PC-9 (cell line): ENCODE measurements around the gene SORCS2. TPM values are rescaled to one million over a fixed set of nuclear protein-coding genes. Genes with fewer than 3 reads are reported as not detected.

Source experiments
- BruUV-seq: library from RNA; stranded (reverse); fragments of 400-500 nt; replicated peaks from 2 replicates; lab custom pipeline; 2021; lab: Mats Ljungman, UMichigan
- CTCF ChIA-PET: fragments of 300-600 bp; sonication (Branson Sonifier 250); formaldehyde crosslinking; loops from one replicate; lab custom pipeline; 2022; ENCODE audit warnings: antibody characterized with exemption; lab: Charles Lee
- POLR2A ChIA-PET: fragments of 300-600 bp; sonication (Branson Sonifier 250); formaldehyde crosslinking; loops from one replicate; lab custom pipeline; 2022; ENCODE audit warnings: antibody characterized with exemption; ENCODE audit not compliant: unreplicated experiment; lab: Charles Lee
- DNase-seq, 2 experiments: peaks; one replicate each; pipeline versions ENCODE4 v3.0.0 to v3.0.0-alpha.2; 2015 to 2022; ENCODE audit warnings: mixed read lengths in 1 of 2
- H2AFZ ChIP-seq: fragments of 200-600 bp; sonication (generic); 2 replicates; pipeline ENCODE4 v1.8.1; 2017; ENCODE audit warnings: antibody characterized with exemption
- H3F3A ChIP-seq: fragments of 200-600 bp; sonication (generic); 2 replicates; pipeline ENCODE4 v1.8.1; 2017; ENCODE audit warnings: antibody characterized with exemption, mild to moderate bottlenecking, low read depth; ENCODE audit not compliant: insufficient read depth
- H3K27ac ChIP-seq: fragments of 200-600 bp; sonication (generic); 2 replicates; pipeline ENCODE4 v1.6.1; 2016; ENCODE audit warnings: mixed run types
- H3K27me3 ChIP-seq: fragments of 200-600 bp; sonication (generic); 2 replicates; pipeline ENCODE4 v1.6.1; 2016; ENCODE audit warnings: low read depth, mixed run types; ENCODE audit not compliant: insufficient read depth
- H3K36me3 ChIP-seq: fragments of 200-600 bp; sonication (generic); 2 replicates; pipeline ENCODE4 v1.6.1; 2016; ENCODE audit warnings: low read depth, mixed run types
- H3K4me1 ChIP-seq: fragments of 200-600 bp; sonication (generic); replicated peaks from 2 replicates; pipeline ENCODE4 v1.6.1; 2016; ENCODE audit warnings: mixed run types; ENCODE audit not compliant: insufficient read depth
- H3K4me2 ChIP-seq: fragments of 200-600 bp; sonication (generic); 2 replicates; pipeline ENCODE4 v1.6.1; 2017; ENCODE audit warnings: mixed run types
- H3K4me3 ChIP-seq: fragments of 200-600 bp; sonication (generic); 2 replicates; pipeline ENCODE4 v1.6.1; 2016; ENCODE audit warnings: mixed run types
- H3K79me2 ChIP-seq: fragments of 200-600 bp; sonication (generic); 2 replicates; pipeline ENCODE4 v1.6.1; 2017; ENCODE audit warnings: low read depth, mixed run types
- H3K9me2 ChIP-seq: fragments of 200-600 bp; sonication (generic); 2 replicates; pipeline ENCODE4 v1.8.1; 2017; ENCODE audit warnings: mild to moderate bottlenecking; ENCODE audit not compliant: insufficient read depth
- H3K9me3 ChIP-seq: fragments of 200-600 bp; sonication (generic); 2 replicates; pipeline ENCODE4 v1.8.1; 2016; ENCODE audit warnings: low read depth; ENCODE audit not compliant: insufficient read depth
- H4K20me1 ChIP-seq: fragments of 200-600 bp; sonication (generic); 2 replicates; pipeline ENCODE4 v1.8.1; 2017; ENCODE audit not compliant: insufficient read depth
- CTCF ChIP-seq: fragments of 200-600 bp; sonication (generic); conservative IDR thresholded peaks from 2 replicates; pipeline ENCODE4 v1.6.1; 2017; ENCODE audit warnings: mixed run types, antibody characterized with exemption, mild to moderate bottlenecking, moderate library complexity
- EZH2 ChIP-seq: fragments of 200-600 bp; sonication (generic); IDR thresholded peaks from 2 replicates; pipeline ENCODE4 v1.8.0; 2017; ENCODE audit warnings: antibody characterized with exemption, low read depth
- intact Hi-C: fragments of 100-400 bp; cut with micrococcal nuclease; formaldehyde crosslinking; loops from one replicate; pipeline ENCODE4 v1.10.0; 2022; ENCODE audit not compliant: unreplicated experiment
- total RNA-seq: library from RNA; stranded (reverse); gene quantifications from 2 replicates; pipeline ENCODE4 v1.2.3, GENCODE V29; 2021

SORCS2 gene
- total RNA-seq, 1 experiment from 2014 or later: 25.8 TPM

- H3K36me3 ChIP-seq: no peaks in the 10 kb centered on the region
- ChIA-PET POLR2A (no interaction called here), CTCF (no interaction called here)
- no peak overlapping the region for H3K27ac ChIP-seq
- no peaks in the 10 kb centered on the region for H4K20me1 ChIP-seq
- BruUV-seq: no TSS peak
- H3K9me2 ChIP-seq: no peaks in the 10 kb centered on the region
- H2AFZ ChIP-seq: no peak overlapping the region
- intact Hi-C loops: no loop called here
- H3K79me2 ChIP-seq: no peaks in the 10 kb centered on the region
- no peaks in the 10 kb centered on the region for H3K4me1 ChIP-seq
- H3F3A ChIP-seq: no peaks in the 10 kb centered on the region
- TF ChIP-seq CTCF: no peak
- TF ChIP-seq EZH2: no peak
- no peak overlapping the region for H3K4me3 ChIP-seq
- H3K27me3 ChIP-seq: no peaks in the 10 kb centered on the region
- no peak overlapping the region for H3K4me2 ChIP-seq
- H3K9me3 ChIP-seq: no peaks in the 10 kb centered on the region
- DNase-seq: no peak
Observed at GRCh38 chr4:7625071-7625470, 432.7 kb downstream of the SORCS2 start.

DNA sequence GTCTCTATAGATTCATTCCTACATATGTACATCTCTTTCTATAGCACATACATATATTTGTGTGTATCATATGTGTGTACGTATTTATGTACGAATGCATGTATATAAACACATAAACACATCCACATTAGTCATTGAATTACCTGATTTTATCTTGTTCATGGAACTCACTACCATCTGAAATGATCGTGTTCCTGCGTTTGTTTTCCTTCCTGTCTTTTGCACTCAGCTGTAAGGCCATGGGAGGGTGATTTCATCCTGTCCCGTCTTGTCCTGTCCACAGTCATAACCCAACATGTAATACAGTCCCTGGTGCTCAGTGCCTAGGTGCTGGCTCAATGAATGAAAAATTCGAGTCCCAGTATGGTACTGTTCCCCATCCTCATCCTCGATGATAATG is 434.2 kb downstream of the SORCS2 start:
- no peaks in the 10 kb centered on the region for H3F3A ChIP-seq
- H3K4me2 ChIP-seq: no peak overlapping the region
- intact Hi-C loops: no loop called here
- POLR2A ChIA-PET: no interaction called here
- no peaks in the 10 kb centered on the region for H4K20me1 ChIP-seq
- no peaks in the 10 kb centered on the region for H3K79me2 ChIP-seq
- TF ChIP-seq CTCF (no peak), EZH2 (no peak)
- no peaks in the 10 kb centered on the region for H3K27me3 ChIP-seq
- no peak for DNase-seq
- H2AFZ ChIP-seq: no peak overlapping the region
- no peak overlapping the region for H3K27ac ChIP-seq
- no peaks in the 10 kb centered on the region for H3K9me3 ChIP-seq
- no TSS peak for BruUV-seq
- no peaks in the 10 kb centered on the region for H3K4me1 ChIP-seq
- CTCF ChIA-PET: no interaction called here
- H3K4me3 ChIP-seq: no peak overlapping the region
- H3K36me3 ChIP-seq: no peaks in the 10 kb centered on the region
- H3K9me2 ChIP-seq: no peaks in the 10 kb centered on the region

DNA sequence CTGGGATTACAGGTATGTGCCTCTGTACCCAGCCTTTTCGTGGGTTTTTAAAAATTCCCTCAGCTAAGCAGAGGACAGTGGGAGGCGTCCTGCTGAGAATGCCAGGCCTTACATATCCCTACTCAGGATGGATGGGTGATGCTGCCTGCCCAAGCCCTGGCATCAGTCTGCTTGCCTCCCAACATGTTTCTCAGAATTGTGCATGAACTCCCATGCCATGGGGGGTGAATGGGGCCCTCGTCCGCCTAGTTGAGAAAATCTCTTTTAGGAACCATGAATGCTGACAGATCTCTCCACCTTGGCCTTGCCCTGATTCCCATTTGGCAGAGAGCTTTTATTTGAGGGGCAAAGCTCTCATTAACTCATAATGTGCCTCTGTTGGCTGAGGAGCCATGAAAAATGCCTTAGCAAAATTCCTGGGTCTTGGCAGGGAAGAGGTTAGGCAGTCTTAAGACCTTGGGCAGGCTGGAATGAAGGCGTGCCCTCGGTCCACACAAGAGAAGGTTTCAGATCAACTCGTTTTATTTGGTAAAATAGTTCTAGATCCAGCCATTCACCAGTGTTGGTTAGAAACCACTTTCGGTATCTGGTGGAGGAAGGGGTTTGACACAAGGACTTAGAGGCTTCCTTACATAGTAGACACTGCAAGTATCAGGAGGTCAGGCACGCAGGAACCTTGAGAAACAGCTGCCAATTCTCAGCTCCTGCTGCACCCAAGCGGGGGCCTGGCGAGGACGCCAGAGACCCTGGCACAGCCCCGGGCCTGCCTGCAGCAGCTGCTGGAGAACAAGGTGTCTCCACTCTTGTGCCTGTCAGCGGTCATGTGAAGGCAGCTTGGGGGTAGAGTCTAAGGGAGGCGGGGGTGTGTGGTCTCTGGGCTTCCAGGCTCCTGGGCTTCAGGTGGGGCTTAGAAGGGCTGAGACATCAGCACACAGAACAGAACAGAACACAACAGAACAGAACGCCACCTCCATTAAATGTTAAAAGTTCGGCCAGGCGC is 435.2 kb downstream of the SORCS2 start:
- H3K4me3 ChIP-seq: no peak overlapping the region
- BruUV-seq: no TSS peak
- H4K20me1 ChIP-seq: no peaks in the 10 kb centered on the region
- no peaks in the 10 kb centered on the region for H3K4me1 ChIP-seq
- no peaks in the 10 kb centered on the region for H3K79me2 ChIP-seq
- intact Hi-C loops: no loop called here
- no peaks in the 10 kb centered on the region for H3K9me3 ChIP-seq
- H3K36me3 ChIP-seq: no peaks in the 10 kb centered on the region
- no peak for DNase-seq
- no peaks in the 10 kb centered on the region for H3F3A ChIP-seq
- H3K9me2 ChIP-seq: no peaks in the 10 kb centered on the region
- no peak overlapping the region for H2AFZ ChIP-seq
- no peaks in the 10 kb centered on the region for H3K27me3 ChIP-seq
- TF ChIP-seq CTCF (no peak), EZH2 (no peak)
- CTCF ChIA-PET: no interaction called here
- POLR2A ChIA-PET: no interaction called here
- H3K27ac ChIP-seq: no peak overlapping the region
- H3K4me2 ChIP-seq: no peak overlapping the region
